HG03196 (cell line): ENCODE data around the gene HTRA1.

Source experiments
- ATAC-seq: cut with Tn5 transposase; IDR thresholded peaks from one replicate; pipeline ENCODE4 v1.9.1; 2021; ENCODE audit not compliant: unreplicated experiment

The HTRA1 gene

GRCh38 chr10:122473116-122473515 lies 11.8 kb downstream of the HTRA1 start:
- no peak for ATAC-seq

GRCh38 chr10:122474131-122474818 lies 12.9 kb downstream of the HTRA1 start:
- no peak for ATAC-seq

- no peak for ATAC-seq
Measured at GRCh38 chr10:122475100-122475499, 13.7 kb downstream of the HTRA1 start.

- no peak for ATAC-seq
Measured at GRCh38 chr10:122475591-122476332, 14.4 kb downstream of the HTRA1 start.

- ATAC-seq = no peak
Measured at GRCh38 chr10:122476333-122476695, 15.0 kb downstream of the HTRA1 start.

- no peak for ATAC-seq
Measured at GRCh38 chr10:122477436-122477835, 16.1 kb downstream of the HTRA1 start.

GRCh38 chr10:122478971-122479370 lies 17.6 kb downstream of the HTRA1 start:
- ATAC-seq = no peak

GRCh38 chr10:122480146-122480833 lies 18.9 kb downstream of the HTRA1 start:
- ATAC-seq = no peak

GRCh38 chr10:122481296-122482056 lies 20.1 kb downstream of the HTRA1 start:
- no peak for ATAC-seq

GRCh38 chr10:122484276-122485060 lies 23.1 kb downstream of the HTRA1 start:
- ATAC-seq = no peak

GRCh38 chr10:122485670-122486069 lies 24.3 kb downstream of the HTRA1 start:
- no peak for ATAC-seq

GRCh38 chr10:122486406-122487080 lies 25.2 kb downstream of the HTRA1 start:
- ATAC-seq = no peak

GRCh38 chr10:122487174-122487765 lies 25.9 kb downstream of the HTRA1 start:
- no peak for ATAC-seq

GRCh38 chr10:122490268-122490667 lies 28.9 kb downstream of the HTRA1 start:
- no peak for ATAC-seq

- ATAC-seq = no peak
Measured at GRCh38 chr10:122490786-122491680, 29.7 kb downstream of the HTRA1 start.

- no peak for ATAC-seq
Measured at GRCh38 chr10:122492006-122492405, 30.7 kb downstream of the HTRA1 start.

GRCh38 chr10:122492999-122493481 lies 31.7 kb downstream of the HTRA1 start:
- ATAC-seq = no peak

GRCh38 chr10:122493761-122494160 lies 32.4 kb downstream of the HTRA1 start:
- no peak for ATAC-seq
